HepG2 (cell line): ENCODE results near the gene PLEKHH1. TPM values are rescaled to one million over a fixed set of nuclear protein-coding genes. Genes with fewer than 3 reads are reported as not detected.

ENCODE experiments used
- ATAC-seq: fragments of 200-7000 bp; cut with Tn5 transposase; 3 replicates; pipeline ENCODE4 v1.9.1; 2020; ENCODE audit warnings: mild to moderate bottlenecking, moderate library complexity
- BruUV-seq: library from RNA; stranded (reverse); fragments of 400-500 nt; replicated peaks from 2 replicates; lab custom pipeline; 2021; lab: Mats Ljungman, UMichigan
- CTCF ChIA-PET: fragments of 300-600 bp; formaldehyde crosslinking; extraction: SDS; loops from one replicate; lab custom pipeline; 2021; ENCODE audit warnings: low total read pairs, inconsistent platforms, low intra/inter-chr PET ratio; lab: Yijun Ruan, JAX
- POLR2A ChIA-PET: fragments of 350-600 bp; sonication (Branson Sonifier 250); formaldehyde crosslinking; loops from one replicate; lab custom pipeline; 2020; ENCODE audit warnings: antibody characterized with exemption, inconsistent platforms; lab: Yijun Ruan, JAX
- DNase-seq: peaks from one replicate; pipeline ENCODE4 v3.0.0-alpha.2; 2015; ENCODE audit warnings: low spot score
- FAIRE-seq: peaks from 3 replicates; lab custom pipeline; 2011; peaks lifted over from hg19 to GRCh38; lab: Jason Lieb, UNC
- H2AFZ ChIP-seq: one replicate; pipeline ENCODE4 v1.6.1; 2011; ENCODE audit warnings: low read length, inconsistent platforms
- H3K27ac ChIP-seq: fragments of 300-600 bp; 3 replicates; pipeline ENCODE4 v1.8.0; 2011; ENCODE audit warnings: mixed run types, mild to moderate bottlenecking, mixed read lengths, low read length, inconsistent platforms; ENCODE audit not compliant: insufficient read depth; ENCODE audit errors: extremely low read length
- H3K27me3 ChIP-seq, 2 experiments: fragments of 200-600 bp in 1 of 2; 2 replicates in 1 of 2; 3 replicates in 1 of 2; pipeline versions ENCODE4 v1.6.0 to v1.8.0; 2011; ENCODE audit warnings: low read length in 2 of 2, mild to moderate bottlenecking in 2 of 2, moderate library complexity in 2 of 2, inconsistent platforms in 1 of 2; ENCODE audit not compliant: insufficient read depth in 2 of 2, control insufficient read depth in 1 of 2
- H3K36me3 ChIP-seq, 2 experiments: fragments of 200-600 bp in 1 of 2; replicated peaks in 1 of 2; 2 replicates in 1 of 2; 3 replicates in 1 of 2; pipeline versions ENCODE4 v1.5.1 to v1.8.0; 2011; ENCODE audit warnings: low read length in 2 of 2, inconsistent platforms in 1 of 2; ENCODE audit not compliant: insufficient read depth in 2 of 2, control insufficient read depth in 1 of 2
- H3K4me1 ChIP-seq: 2 replicates; pipeline ENCODE4 v1.5.1; 2012; ENCODE audit warnings: low read length, inconsistent platforms; ENCODE audit not compliant: insufficient read depth
- H3K4me2 ChIP-seq: 2 replicates; pipeline ENCODE4 v1.6.0; 2011; ENCODE audit warnings: low read depth, low read length, inconsistent platforms
- H3K4me3 ChIP-seq, 3 experiments: fragments of 200-600 bp in 1 of 3; sonication (generic), shearing (Covaris generic) in 1 of 3; replicated peaks in 1 of 3; 2 replicates each; pipeline ENCODE4 v1.5.1; 2011 to 2016; ENCODE audit warnings: low read length in 3 of 3, inconsistent platforms in 2 of 3, low read depth in 2 of 3, mild to moderate bottlenecking in 2 of 3, control low read depth in 1 of 3, mixed read lengths in 1 of 3; ENCODE audit not compliant: insufficient read depth in 1 of 3
- H3K79me2 ChIP-seq: one replicate; pipeline ENCODE4 v1.6.1; 2011; ENCODE audit warnings: low read length, inconsistent platforms; ENCODE audit not compliant: insufficient read depth
- H3K9ac ChIP-seq: 2 replicates; pipeline ENCODE4 v1.6.0; 2011; ENCODE audit warnings: mild to moderate bottlenecking, low read depth, low read length, inconsistent platforms; ENCODE audit not compliant: insufficient read depth
- H3K9me3 ChIP-seq: 2 replicates; pipeline ENCODE4 v1.5.1; 2012; ENCODE audit warnings: mild to moderate bottlenecking, low read length
- H4K20me1 ChIP-seq: 2 replicates; pipeline ENCODE4 v1.6.0; 2011; ENCODE audit warnings: inconsistent platforms, mild to moderate bottlenecking, low read length, moderate library complexity; ENCODE audit not compliant: insufficient read depth
- ATF7 ChIP-seq, 2 experiments: fragments of 450-650 bp in 1 of 2; sonication (generic) in 1 of 2; formaldehyde crosslinking in 1 of 2; IDR thresholded peaks; 2 replicates each; pipeline versions ENCODE4 v1.4.0 to v1.6.1; 2016 to 2020; ENCODE audit warnings: antibody characterized with exemption in 1 of 2, mild to moderate bottlenecking in 1 of 2, missing genetic modification reagents in 1 of 2
- HNF4A ChIP-seq: sonication (generic); formaldehyde crosslinking; IDR thresholded peaks from 2 replicates; pipeline ENCODE4 v1.4.0; 2020; ENCODE audit warnings: missing genetic modification reagents
- HNF4G ChIP-seq, 2 experiments: sonication (generic) in 1 of 2; formaldehyde crosslinking in 1 of 2; IDR thresholded peaks; 2 replicates each; pipeline versions ENCODE4 v1.4.0 to v1.6.1; 2011 to 2020; ENCODE audit warnings: borderline replicate concordance in 2 of 2, low read depth in 2 of 2, mild to moderate bottlenecking in 2 of 2, low read length in 1 of 2, missing genetic modification reagents in 1 of 2, moderate library complexity in 1 of 2
- MEF2D ChIP-seq: sonication (generic); formaldehyde crosslinking; IDR thresholded peaks from 2 replicates; pipeline ENCODE4 v1.5.1; 2020; ENCODE audit warnings: mild to moderate bottlenecking, missing genetic modification reagents
- NR2F6 ChIP-seq, 2 experiments: IDR thresholded peaks; 2 replicates each; pipeline ENCODE4 v1.6.1; 2016; ENCODE audit warnings: antibody characterized with exemption in 1 of 2, mild to moderate bottlenecking in 1 of 2
- ZNF232 ChIP-seq: sonication (generic); formaldehyde crosslinking; IDR thresholded peaks from 2 replicates; pipeline ENCODE4 v1.4.0; 2020; ENCODE audit warnings: missing genetic modification reagents, borderline replicate concordance
- ZNF557 ChIP-seq: sonication (generic); formaldehyde crosslinking; IDR thresholded peaks from 2 replicates; pipeline ENCODE4 v1.4.0; 2020; ENCODE audit warnings: missing genetic modification reagents
- WGBS: methylation state at CpG from one replicate; pipeline ENCODE4 v1.1.6; 2017; ENCODE audit warnings: low lambda C conversion rate; 5-methylcytosine and 5-hydroxymethylcytosine counted together
- in situ Hi-C: cut with HindIII; loops from 2 replicates; pipeline ENCODE4 v1.10.0; 2017; ENCODE audit warnings: low pct_unique_long_range_greater_than_20kb; ENCODE audit not compliant: extremely low pct_ligation_motif_present
- intact Hi-C: fragments of 100-400 bp; cut with micrococcal nuclease; formaldehyde crosslinking; loops from one replicate; pipeline ENCODE4 v1.10.0; 2022; ENCODE audit not compliant: unreplicated experiment
- polyA plus RNA-seq, 8 experiments: library from polyadenylated mRNA; depleted of rRNA in 3 of 8; stranded (reverse) in 7 of 8; unstranded in 1 of 8; fragments of >200 nt; fragmentation: Illumina TruSeq in 4 of 8; extraction: Trizol in 4 of 8; gene quantifications; 2 replicates each; pipeline versions ENCODE4 v1.2.1 to v1.2.3, GENCODE V29; 2011 to 2016; ENCODE audit warnings: low read depth in 4 of 8, missing spikeins in 1 of 8, mixed read lengths in 1 of 8; ENCODE audit not compliant: insufficient read depth in 1 of 8
- total RNA-seq, 5 experiments: library from RNA; depleted of rRNA; stranded (reverse); fragments of >200 nt; fragmentation: Illumina TruSeq; extraction: Trizol; gene quantifications; 2 replicates each; pipeline ENCODE4 v1.2.3, GENCODE V29; 2016; ENCODE audit warnings: low read depth in 1 of 5
- TF ChIP-seq, protein P1 (sequence below): sonication (generic); formaldehyde crosslinking; conservative IDR thresholded peaks from 2 replicates; pipeline ENCODE4 v1.4.0; 2020; ENCODE audit warnings: mild to moderate bottlenecking, missing genetic modification reagents, moderate library complexity

Gene PLEKHH1
- total and polyA plus RNA-seq, 2 of the 13 experiments (the other 11 are each of a cell fraction or from before 2014, with no cell fraction given), result 8.6 to 15.8 TPM

- in situ Hi-C loops, result no loop called here
- CTCF ChIA-PET, result no interaction called here
- Histone ChIP-seq H3K9ac (no peak overlapping the region), H3K4me1 (peaks cover 14% of the 10 kb centered on the region), H3K4me3 (no peak overlapping the region), H2AFZ (no peak overlapping the region), H4K20me1 (no peaks in the 10 kb centered on the region), H3K9me3 (no peaks in the 10 kb centered on the region), H3K27me3 (no peaks in the 10 kb centered on the region), H3K27ac (no peak overlapping the region), H3K4me2 (no peak overlapping the region), H3K79me2 (no peaks in the 10 kb centered on the region), H3K36me3 (peaks cover 0 to 2% of the 10 kb centered on the region in 2 experiments; a peak in 1 of 5 replicates)
- DNase-seq, result no peak
- POLR2A ChIA-PET, result interaction anchor here (1.4 kb wide), 1 partner anchor 41 kb away, joined by 4 read pairs; the partner anchor contains the start of gene PLEKHH1
- FAIRE-seq, result no peak
- intact Hi-C loops, result loop anchor here (5.0 kb wide), 1 partner anchor 1216 kb away; no protein-coding TSS in a partner anchor
- TF ChIP-seq HNF4G (IDR thresholded peaks at IDR 0.05; ENCODE audit: borderline replicate concordance, low read depth, low read length), result peak; percentile 35; the same call in 1 of the 2 replicates
- no peak for TF ChIP-seq HNF4G (CRISPR knock-in tag; IDR thresholded peaks at IDR 0.05; ENCODE audit: borderline replicate concordance, low read depth)
- no peak for TF ChIP-seq ZNF557 (CRISPR knock-in tag)
- TF ChIP-seq HNF4A, result peak; percentile 44; the same call in 1 of the 2 replicates
- peak; percentile 46 for TF ChIP-seq ATF7 (IDR thresholded peaks at IDR 0.05)
- no peak for TF ChIP-seq ATF7 (CRISPR knock-in tag; IDR thresholded peaks at IDR 0.05)
- TF ChIP-seq MEF2D (CRISPR knock-in tag), result no peak
- peak; percentile 40 for TF ChIP-seq NR2F6 (IDR thresholded peaks at IDR 0.05)
- TF ChIP-seq NR2F6 (CRISPR knock-in tag; IDR thresholded peaks at IDR 0.05), result no peak
- TF ChIP-seq, protein P1, sequence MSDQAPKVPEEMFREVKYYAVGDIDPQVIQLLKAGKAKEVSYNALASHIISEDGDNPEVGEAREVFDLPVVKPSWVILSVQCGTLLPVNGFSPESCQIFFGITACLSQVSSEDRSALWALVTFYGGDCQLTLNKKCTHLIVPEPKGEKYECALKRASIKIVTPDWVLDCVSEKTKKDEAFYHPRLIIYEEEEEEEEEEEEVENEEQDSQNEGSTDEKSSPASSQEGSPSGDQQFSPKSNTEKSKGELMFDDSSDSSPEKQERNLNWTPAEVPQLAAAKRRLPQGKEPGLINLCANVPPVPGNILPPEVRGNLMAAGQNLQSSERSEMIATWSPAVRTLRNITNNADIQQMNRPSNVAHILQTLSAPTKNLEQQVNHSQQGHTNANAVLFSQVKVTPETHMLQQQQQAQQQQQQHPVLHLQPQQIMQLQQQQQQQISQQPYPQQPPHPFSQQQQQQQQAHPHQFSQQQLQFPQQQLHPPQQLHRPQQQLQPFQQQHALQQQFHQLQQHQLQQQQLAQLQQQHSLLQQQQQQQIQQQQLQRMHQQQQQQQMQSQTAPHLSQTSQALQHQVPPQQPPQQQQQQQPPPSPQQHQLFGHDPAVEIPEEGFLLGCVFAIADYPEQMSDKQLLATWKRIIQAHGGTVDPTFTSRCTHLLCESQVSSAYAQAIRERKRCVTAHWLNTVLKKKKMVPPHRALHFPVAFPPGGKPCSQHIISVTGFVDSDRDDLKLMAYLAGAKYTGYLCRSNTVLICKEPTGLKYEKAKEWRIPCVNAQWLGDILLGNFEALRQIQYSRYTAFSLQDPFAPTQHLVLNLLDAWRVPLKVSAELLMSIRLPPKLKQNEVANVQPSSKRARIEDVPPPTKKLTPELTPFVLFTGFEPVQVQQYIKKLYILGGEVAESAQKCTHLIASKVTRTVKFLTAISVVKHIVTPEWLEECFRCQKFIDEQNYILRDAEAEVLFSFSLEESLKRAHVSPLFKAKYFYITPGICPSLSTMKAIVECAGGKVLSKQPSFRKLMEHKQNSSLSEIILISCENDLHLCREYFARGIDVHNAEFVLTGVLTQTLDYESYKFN (CRISPR knock-in tag), result 0 out of 2 replicates have a peak, but pooled peaks have one; percentile 16
- no peak for TF ChIP-seq ZNF232 (CRISPR knock-in tag)
- 50% methylated on average over 14 of the region's 15 CpGs for WGBS
- no TSS peak for BruUV-seq
- peak; percentile 55 for ATAC-seq
These were observed 40.3 kb downstream of the PLEKHH1 start for GRCh38 chr14:67573228-67574010.
